GM23338 (cell line): ENCODE results near the gene PHF1. TPM values are rescaled to one million over a fixed set of nuclear protein-coding genes. Genes with fewer than 3 reads are reported as not detected.

Experiments used
- ATAC-seq: fragments of 200-7000 bp; cut with Tn5 transposase; 3 replicates; pipeline ENCODE4 v1.9.1; 2020
- DNase-seq: peaks from one replicate; pipeline ENCODE4 v3.0.0-alpha.2; 2015; ENCODE audit warnings: low spot score
- H2AFZ ChIP-seq: fragments of 200-600 bp; sonication (generic); 2 replicates; pipeline ENCODE4 v1.8.0; 2016; ENCODE audit warnings: antibody characterized with exemption, mild to moderate bottlenecking, moderate library complexity
- H3F3A ChIP-seq: fragments of 200-600 bp; sonication (generic); replicated peaks from 2 replicates; pipeline ENCODE4 v1.8.0; 2017; ENCODE audit warnings: antibody characterized with exemption, mixed run types, low read depth
- H3K27ac ChIP-seq: fragments of 200-600 bp; sonication (generic); 2 replicates; pipeline ENCODE4 v1.6.1; 2016; ENCODE audit warnings: low read depth
- H3K27me3 ChIP-seq: fragments of 200-600 bp; sonication (generic); 2 replicates; pipeline ENCODE4 v1.8.0; 2016; ENCODE audit warnings: mild to moderate bottlenecking, mixed run types, moderate library complexity; ENCODE audit not compliant: insufficient read depth
- H3K36me3 ChIP-seq: fragments of 200-600 bp; sonication (generic); 2 replicates; pipeline ENCODE4 v1.8.0; 2016; ENCODE audit warnings: mild to moderate bottlenecking; ENCODE audit not compliant: insufficient read depth
- H3K4me1 ChIP-seq: fragments of 200-600 bp; sonication (generic); 2 replicates; pipeline ENCODE4 v1.8.0; 2016; ENCODE audit warnings: mild to moderate bottlenecking, moderate library complexity; ENCODE audit not compliant: insufficient read depth
- H3K4me2 ChIP-seq: fragments of 200-600 bp; sonication (generic); 2 replicates; pipeline ENCODE4 v1.7.1; 2017; ENCODE audit warnings: mixed run types
- H3K4me3 ChIP-seq: fragments of 200-600 bp; sonication (generic); 2 replicates; pipeline ENCODE4 v1.6.1; 2016; ENCODE audit warnings: mixed run types
- H3K79me2 ChIP-seq: fragments of 200-600 bp; sonication (generic); replicated peaks from 2 replicates; pipeline ENCODE4 v1.8.0; 2017; ENCODE audit warnings: mild to moderate bottlenecking; ENCODE audit not compliant: insufficient read depth
- H3K9me2 ChIP-seq: fragments of 200-600 bp; sonication (generic); 2 replicates; pipeline ENCODE4 v1.8.0; 2017; ENCODE audit not compliant: insufficient read depth
- H4K20me1 ChIP-seq: fragments of 200-600 bp; sonication (generic); replicated peaks from 2 replicates; pipeline ENCODE4 v1.8.0; 2017; ENCODE audit warnings: mild to moderate bottlenecking; ENCODE audit not compliant: insufficient read depth
- H3K27ac Mint-ChIP-seq: 2 replicates; pipeline ENCODE4 v1.8.0; 2020; ENCODE audit warnings: inconsistent platforms, mild to moderate bottlenecking, moderate library complexity, mixed read lengths
- H3K27me3 Mint-ChIP-seq: 3 replicates; pipeline ENCODE4 v1.8.0; 2022; ENCODE audit warnings: low read depth, mild to moderate bottlenecking, moderate library complexity, mixed read lengths, inconsistent platforms; ENCODE audit not compliant: insufficient read depth, poor library complexity
- H3K36me3 Mint-ChIP-seq: 3 replicates; pipeline ENCODE4 v1.8.0; 2021; ENCODE audit warnings: low read depth, mild to moderate bottlenecking, inconsistent platforms, moderate library complexity, mixed read lengths
- H3K4me1 Mint-ChIP-seq: 3 replicates; pipeline ENCODE4 v1.8.0; 2020; ENCODE audit warnings: mild to moderate bottlenecking, inconsistent platforms, mixed read lengths
- H3K4me3 Mint-ChIP-seq: 3 replicates; pipeline ENCODE4 v1.8.0; 2021; ENCODE audit warnings: moderate library complexity, mild to moderate bottlenecking, inconsistent platforms, mixed read lengths
- H3K9me3 Mint-ChIP-seq: 3 replicates; pipeline ENCODE4 v1.8.0; 2020; ENCODE audit warnings: moderate library complexity, mild to moderate bottlenecking, inconsistent platforms, mixed read lengths
- CREB1 ChIP-seq: fragments of 250-450 bp; sonication (Bioruptor Pico); IDR thresholded peaks from 2 replicates; pipeline ENCODE4 v1.5.0; 2020; ENCODE audit warnings: low read depth, mild to moderate bottlenecking, moderate library complexity
- ETS1 ChIP-seq: IDR thresholded peaks from 2 replicates; pipeline ENCODE4 v1.6.1; 2016; ENCODE audit warnings: antibody characterized with exemption
- EZH2 ChIP-seq: fragments of 200-600 bp; sonication (generic); IDR thresholded peaks from one replicate; pipeline ENCODE4 v1.8.0; 2017; ENCODE audit warnings: antibody characterized with exemption, mild to moderate bottlenecking, low read depth; ENCODE audit not compliant: unreplicated experiment
- EZH2phosphoT487 ChIP-seq: fragments of 200-600 bp; sonication (generic); IDR thresholded peaks from one replicate; pipeline ENCODE4 v1.8.1; 2018; ENCODE audit warnings: antibody characterized with exemption; ENCODE audit not compliant: unreplicated experiment
- JUNB ChIP-seq: IDR thresholded peaks from one replicate; pipeline ENCODE4 v1.6.1; 2016; ENCODE audit warnings: antibody characterized with exemption; ENCODE audit not compliant: unreplicated experiment
- NANOG ChIP-seq: IDR thresholded peaks from 2 replicates; pipeline ENCODE4 v1.6.1; 2016; ENCODE audit warnings: antibody characterized with exemption, borderline replicate concordance
- POLR2AphosphoS5 ChIP-seq: IDR thresholded peaks from 2 replicates; pipeline ENCODE4 v1.6.1; 2016; ENCODE audit warnings: antibody characterized with exemption, low read depth
- REST ChIP-seq: IDR thresholded peaks from one replicate; pipeline ENCODE4 v1.6.1; 2018; ENCODE audit warnings: antibody characterized with exemption; ENCODE audit not compliant: unreplicated experiment
- STAT1 ChIP-seq: IDR thresholded peaks from one replicate; pipeline ENCODE4 v1.6.1; 2016; ENCODE audit warnings: antibody characterized with exemption; ENCODE audit not compliant: unreplicated experiment
- ZNF114 ChIP-seq: fragments of 250-450 bp; sonication (Bioruptor Pico); IDR thresholded peaks from 2 replicates; pipeline ENCODE4 v1.5.0; 2020; ENCODE audit warnings: mild to moderate bottlenecking, moderate library complexity
- ZNF331 ChIP-seq: fragments of 250-450 bp; sonication (Bioruptor Pico); IDR thresholded peaks from 2 replicates; pipeline ENCODE4 v1.5.0; 2020; ENCODE audit warnings: low read depth, mild to moderate bottlenecking, moderate library complexity
- ZNF462 ChIP-seq: fragments of 250-450 bp; sonication (Bioruptor Pico); IDR thresholded peaks from 2 replicates; pipeline ENCODE4 v1.5.0; 2020; ENCODE audit warnings: mild to moderate bottlenecking, moderate library complexity
- polyA plus RNA-seq: library from polyadenylated mRNA; unstranded; fragments of >200 nt; fragmentation: Nextera tagmentation; extraction: Ambion mirVana; gene quantifications from 2 replicates; pipeline ENCODE4 v1.2.1, GENCODE V29; 2016
- total RNA-seq: library from RNA; depleted of rRNA; stranded (reverse); fragments of >200 nt; shearing (Covaris generic); gene quantifications from 2 replicates; pipeline ENCODE4 v1.2.3, GENCODE V29; 2014
- TF ChIP-seq, protein P1 (sequence below), 2 experiments: fragments of 200-600 bp in 1 of 2; sonication (generic) in 1 of 2; conservative IDR thresholded peaks; 2 replicates each; pipeline versions ENCODE4 v1.5.1 to v1.6.1; 2016 to 2017; ENCODE audit warnings: antibody characterized with exemption in 2 of 2, low read depth in 2 of 2, mild to moderate bottlenecking in 2 of 2, moderate library complexity in 1 of 2

Gene PHF1
- total and polyA plus RNA-seq, 2 experiments from 2014 or later: 29.4 to 46.7 TPM

GRCh38 chr6:33458676-33459075 is 47.9 kb downstream of the PHF1 start:
- Histone ChIP-seq H3K79me2 (peaks cover 14% of the 10 kb centered on the region), H4K20me1 (no peaks in the 10 kb centered on the region; the same call in 1 of the 2 replicates), H3K36me3 (no peaks in the 10 kb centered on the region), H2AFZ (no peak overlapping the region), H3K27ac (no peak overlapping the region), H3K27me3 (no peaks in the 10 kb centered on the region), H3K9me2 (no peaks in the 10 kb centered on the region), H3F3A (peaks cover 5% of the 10 kb centered on the region), H3K4me3 (no peak overlapping the region), H3K4me1 (peaks cover 1% of the 10 kb centered on the region; the same call in 1 of the 2 replicates), H3K4me2 (no peak overlapping the region)
- H3K4me3 Mint-ChIP-seq: no peak overlapping the region
- H3K9me3 Mint-ChIP-seq: peaks cover 7% of the 10 kb centered on the region; the same call in 2 of the 3 replicates
- H3K27me3 Mint-ChIP-seq: peaks cover 18% of the 10 kb centered on the region
- peaks cover 33% of the 10 kb centered on the region for H3K36me3 Mint-ChIP-seq
- TF ChIP-seq ZNF114 (CRISPR knock-in tag) (no peak), REST (no peak), NANOG (no peak), EZH2phosphoT487 (no peak), CREB1 (CRISPR knock-in tag) (no peak), POLR2AphosphoS5 (no peak), EZH2 (no peak), ETS1 (no peak), STAT1 (no peak), JUNB (no peak), ZNF331 (CRISPR knock-in tag) (no peak), ZNF462 (no peak)
- TF ChIP-seq, protein P1, sequence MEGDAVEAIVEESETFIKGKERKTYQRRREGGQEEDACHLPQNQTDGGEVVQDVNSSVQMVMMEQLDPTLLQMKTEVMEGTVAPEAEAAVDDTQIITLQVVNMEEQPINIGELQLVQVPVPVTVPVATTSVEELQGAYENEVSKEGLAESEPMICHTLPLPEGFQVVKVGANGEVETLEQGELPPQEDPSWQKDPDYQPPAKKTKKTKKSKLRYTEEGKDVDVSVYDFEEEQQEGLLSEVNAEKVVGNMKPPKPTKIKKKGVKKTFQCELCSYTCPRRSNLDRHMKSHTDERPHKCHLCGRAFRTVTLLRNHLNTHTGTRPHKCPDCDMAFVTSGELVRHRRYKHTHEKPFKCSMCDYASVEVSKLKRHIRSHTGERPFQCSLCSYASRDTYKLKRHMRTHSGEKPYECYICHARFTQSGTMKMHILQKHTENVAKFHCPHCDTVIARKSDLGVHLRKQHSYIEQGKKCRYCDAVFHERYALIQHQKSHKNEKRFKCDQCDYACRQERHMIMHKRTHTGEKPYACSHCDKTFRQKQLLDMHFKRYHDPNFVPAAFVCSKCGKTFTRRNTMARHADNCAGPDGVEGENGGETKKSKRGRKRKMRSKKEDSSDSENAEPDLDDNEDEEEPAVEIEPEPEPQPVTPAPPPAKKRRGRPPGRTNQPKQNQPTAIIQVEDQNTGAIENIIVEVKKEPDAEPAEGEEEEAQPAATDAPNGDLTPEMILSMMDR (conservative IDR thresholded peaks at IDR 0.05; ENCODE audit: low read depth in 2 of 2): no peak
- ATAC-seq: no peak
- H3K4me1 Mint-ChIP-seq: peaks cover 7% of the 10 kb centered on the region
- H3K27ac Mint-ChIP-seq: no peak overlapping the region
- DNase-seq: no peak
